Activated CD8-positive, alpha-beta memory T cell treated with anti-CD3 and anti-CD28 coated beads, Interleukin-2, amount 50 U/mL, for 48 hours (primary cell): ENCODE data around the gene MCOLN2.

ENCODE experiments used
- DNase-seq: peaks from one replicate; pipeline ENCODE4 v3.0.0-alpha.2; 2020

The MCOLN2 gene

DNA sequence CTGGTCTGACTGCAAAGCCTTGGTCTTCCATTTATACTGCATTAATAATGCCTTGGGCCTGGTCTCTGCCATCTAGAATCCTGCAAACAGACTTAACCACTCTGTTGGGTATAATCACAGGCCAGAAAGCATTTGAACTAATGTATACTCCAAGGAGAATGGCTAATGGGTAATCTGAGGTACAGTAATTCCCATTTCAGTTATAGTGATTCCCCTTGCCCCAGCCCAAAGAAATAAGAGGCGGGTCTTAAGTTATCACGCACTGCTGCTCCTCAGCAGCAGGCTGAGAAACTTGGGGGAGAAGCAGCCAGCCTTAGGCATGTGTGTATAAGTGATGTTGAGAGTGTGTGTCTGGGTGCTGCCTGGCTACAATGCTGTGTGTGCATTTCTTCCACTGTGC is 106.3 kb downstream of the MCOLN2 start:
- no peak for DNase-seq

DNA sequence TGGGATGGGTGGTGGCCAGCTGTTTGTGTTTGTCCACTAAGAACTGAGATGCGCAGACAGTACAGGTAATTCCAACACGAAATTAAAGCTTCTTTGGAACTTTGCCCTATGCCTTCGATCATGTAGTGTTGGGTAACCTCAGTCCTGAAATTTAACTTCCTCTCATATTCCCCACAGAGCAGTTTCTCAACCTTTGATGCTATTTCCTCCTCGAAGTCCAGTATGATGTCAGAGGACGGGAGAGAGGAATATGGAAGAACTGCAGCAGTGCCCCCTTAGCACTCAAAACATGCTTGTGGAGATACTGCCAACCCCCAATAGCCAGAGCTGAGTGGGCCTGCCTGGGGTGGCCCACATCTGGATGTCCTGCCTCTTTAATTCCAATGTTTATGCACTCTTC is 107.5 kb downstream of the MCOLN2 start:
- no peak for DNase-seq

DNA sequence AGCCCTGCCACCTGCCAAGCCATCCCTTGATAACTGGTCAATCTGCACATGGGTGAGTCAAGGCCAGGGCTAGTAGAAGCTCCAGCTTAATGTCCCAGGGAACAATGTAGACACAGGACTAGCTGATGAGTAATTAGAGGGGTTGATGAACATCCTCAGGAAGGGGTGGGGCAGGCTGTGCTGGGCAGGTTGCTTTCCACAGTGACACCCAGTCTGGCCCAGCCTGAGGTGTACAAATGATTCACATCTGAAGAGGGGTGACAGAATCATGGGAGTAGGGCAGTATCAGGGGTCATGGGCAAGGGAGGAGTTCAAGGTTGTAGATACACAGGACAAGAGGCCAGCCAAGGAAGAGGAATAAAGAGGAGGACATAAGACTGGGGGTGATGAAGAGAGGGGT is 108.2 kb downstream of the MCOLN2 start:
- DNase-seq: no peak

DNA sequence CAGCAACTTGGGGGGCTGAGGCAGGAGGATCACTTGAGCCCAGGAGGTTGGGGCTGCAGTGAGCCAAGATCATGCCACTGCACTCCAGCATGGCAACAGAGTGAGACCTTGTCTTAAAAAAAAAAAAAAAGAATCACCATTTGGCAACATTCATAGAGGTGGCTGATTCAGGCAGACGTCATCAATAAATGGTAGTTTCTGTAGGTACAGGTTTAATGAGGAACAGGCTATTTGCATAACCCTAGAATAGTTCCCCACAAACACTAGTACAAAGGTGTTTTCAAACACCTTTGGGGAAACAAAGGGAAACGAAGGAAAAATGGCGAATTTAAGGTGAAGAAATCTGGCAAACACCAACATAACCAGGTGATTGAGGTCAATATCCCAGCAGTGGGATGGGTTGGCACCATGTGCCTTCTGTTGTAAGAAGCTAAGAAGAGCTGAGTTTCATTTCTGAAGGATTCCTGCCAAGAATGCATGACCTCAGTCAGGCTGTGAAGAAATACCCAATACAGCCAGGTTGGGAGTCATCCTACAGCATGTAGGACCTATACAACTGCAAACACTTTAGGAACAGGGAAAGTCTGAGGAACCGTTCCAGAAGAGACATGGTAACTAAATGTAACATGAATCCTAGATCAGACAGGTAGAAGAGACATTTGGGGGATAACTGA is 109.5 kb downstream of the MCOLN2 start:
- no peak for DNase-seq

DNA sequence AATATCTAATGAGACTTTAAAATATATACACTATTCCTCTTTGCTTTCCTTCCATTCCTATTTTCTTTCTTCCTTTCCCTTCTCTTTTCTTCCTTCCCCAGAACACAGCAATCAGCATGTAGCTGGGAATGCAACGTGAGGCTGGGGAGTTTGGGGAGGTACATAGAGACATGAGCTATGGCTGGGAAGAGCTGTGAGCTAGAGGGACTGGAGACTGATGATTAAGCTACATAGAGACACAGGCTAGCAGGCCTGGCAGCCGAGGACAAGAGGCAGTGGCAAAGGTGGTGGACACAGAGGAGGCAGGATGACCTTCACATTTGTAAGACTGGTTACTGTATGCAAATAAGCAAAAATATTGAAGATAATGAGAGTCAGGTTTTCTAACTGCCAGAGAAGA is 111.4 kb downstream of the MCOLN2 start:
- no peak for DNase-seq

DNA sequence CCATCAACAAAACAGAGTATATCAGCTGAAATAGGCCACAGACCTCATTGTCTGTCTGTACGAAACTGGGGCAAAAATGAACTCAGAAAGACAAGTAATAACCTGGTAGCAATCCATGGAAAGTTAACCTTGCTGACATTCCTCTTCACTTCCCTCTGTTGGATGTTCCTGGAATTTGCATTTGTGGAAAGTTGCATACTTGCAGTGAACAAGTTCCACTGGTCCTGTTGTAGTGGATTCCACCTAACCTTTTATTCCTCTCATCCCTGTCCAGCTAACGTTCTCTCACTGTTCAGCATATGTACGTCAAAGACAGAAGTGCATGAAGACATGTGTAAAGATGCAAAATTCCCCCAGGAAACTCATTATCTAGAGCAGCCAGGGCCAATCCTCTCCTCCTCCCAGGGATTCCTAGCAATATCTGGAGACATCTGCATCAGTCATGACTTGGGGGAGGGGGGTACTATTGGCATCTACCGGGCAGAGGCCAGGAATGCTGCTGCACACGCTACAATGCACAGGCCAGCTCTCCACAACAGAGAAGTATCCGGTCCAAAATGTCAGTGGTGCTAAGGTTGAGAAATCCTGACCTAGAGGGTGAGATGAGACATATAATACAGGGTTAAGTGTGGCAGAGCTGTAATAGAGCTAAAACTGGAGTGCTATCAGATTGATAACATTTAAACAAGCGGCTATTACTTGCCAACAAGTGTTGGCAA is 112.1 kb downstream of the MCOLN2 start:
- no peak for DNase-seq

DNA sequence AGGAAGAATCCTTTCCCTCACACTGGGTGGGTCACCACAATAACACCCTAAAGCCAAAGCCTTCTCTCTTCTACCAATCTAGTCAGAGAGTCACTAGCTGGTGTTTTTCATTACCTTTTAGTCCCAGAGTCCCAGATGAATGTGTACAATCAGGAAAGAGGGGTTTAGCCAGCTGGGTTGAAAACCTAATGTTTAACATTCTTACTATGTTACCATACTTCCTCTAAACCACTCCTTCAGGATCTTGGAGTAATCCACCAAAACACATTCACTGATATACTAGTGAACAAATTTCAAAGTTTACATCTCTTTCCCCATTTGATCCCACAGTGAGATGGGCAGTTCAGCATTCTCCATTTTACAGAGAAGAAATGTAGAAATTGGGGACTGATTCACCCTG is 113.6 kb downstream of the MCOLN2 start:
- DNase-seq: no peak

DNA sequence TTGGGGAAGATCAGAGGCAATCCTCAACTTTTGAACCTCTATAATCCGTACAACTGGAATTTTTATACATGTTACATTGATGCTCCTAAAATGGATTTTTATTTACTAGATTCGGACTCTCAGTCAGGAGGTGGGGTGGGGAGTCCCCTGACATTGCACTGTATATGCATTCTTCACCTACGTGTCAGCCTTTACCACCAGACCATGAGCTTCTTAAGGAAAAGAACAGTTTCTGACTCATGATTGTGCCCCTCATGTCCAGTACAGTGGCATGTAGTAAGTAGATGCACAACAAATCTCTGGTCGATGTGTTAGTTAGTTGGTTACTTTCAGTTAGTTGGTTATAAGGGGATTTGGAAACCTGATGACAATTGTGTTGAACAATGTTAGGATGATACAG is 119.3 kb downstream of the MCOLN2 start:
- DNase-seq: no peak

DNA sequence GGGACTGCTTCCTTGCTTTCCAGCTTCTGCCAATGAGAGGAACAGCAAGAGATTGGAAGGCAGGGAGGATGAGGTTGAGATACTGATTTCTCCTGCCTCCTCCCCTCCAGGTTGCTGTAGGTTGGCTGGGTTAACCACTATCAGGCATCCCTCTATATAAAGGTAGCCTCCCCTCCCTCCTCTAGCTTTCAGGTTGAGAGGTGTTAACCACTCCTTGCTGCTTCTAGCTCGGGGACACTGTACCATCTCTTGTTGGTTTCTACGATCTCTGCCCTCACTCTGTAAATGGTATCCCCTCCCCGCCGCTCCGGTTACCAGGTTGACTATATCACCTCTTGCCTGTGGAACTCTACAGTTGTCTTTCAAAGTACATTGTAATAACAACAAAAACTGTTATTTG is 120.6 kb downstream of the MCOLN2 start:
- no peak for DNase-seq
